Glomerular endothelial cell (primary cell): ENCODE results near the gene CSN2. TPM values are rescaled to one million over a fixed set of nuclear protein-coding genes. Genes with fewer than 3 reads are reported as not detected.

Experiments used
- DNase-seq: peaks from one replicate; pipeline ENCODE4 v3.0.0-alpha.2; 2011; ENCODE audit warnings: low read depth, low spot score; ENCODE audit errors: extremely low read depth
- total RNA-seq: library from RNA; depleted of rRNA; stranded (reverse); fragments of >200 nt; gene quantifications from 2 replicates; pipeline ENCODE4 v1.2.3, GENCODE V29; 2015

Gene CSN2
- total RNA-seq, 1 donor from 2014 or later, result not detected

- DNase-seq, result no peak
Observed at GRCh38 chr4:69907151-69907550, 58.4 kb downstream of the CSN2 start.

Other genes with a start within 250 kb of the CSN2 start
- 0.24 and 1.1 TPM in 2 replicates for gene SULT1B1, start 205.1 kb downstream of the CSN2 start, total RNA-seq
- not detected in 2 replicates for gene SULT1E1, start 105.6 kb downstream of the CSN2 start, total RNA-seq
- gene CSN1S1, start 34.7 kb downstream of the CSN2 start, total RNA-seq, result not detected in 2 replicates
- not detected in 2 replicates for gene STATH, start 30.2 kb upstream of the CSN2 start, total RNA-seq
- not detected in 2 replicates for gene HTN3, start 62.7 kb upstream of the CSN2 start, total RNA-seq
- gene HTN1, start 84.7 kb upstream of the CSN2 start, total RNA-seq, result not detected in 2 replicates
- gene PRR27, start 188.5 kb upstream of the CSN2 start, total RNA-seq, result not detected in 2 replicates
- gene ODAM, start 230.0 kb upstream of the CSN2 start, total RNA-seq, result not detected in 2 replicates